NT2/D1 (cell line): ENCODE results near the gene RALGPS1.

ENCODE experiments used
- DNase-seq: peaks from one replicate; pipeline ENCODE4 v3.0.0-alpha.2; 2011; ENCODE audit warnings: low read depth, low spot score
- H3K27me3 ChIP-seq: 2 replicates; pipeline ENCODE4 v1.6.0; 2011; ENCODE audit warnings: mild to moderate bottlenecking; ENCODE audit not compliant: insufficient read length, insufficient read depth
- H3K36me3 ChIP-seq: 2 replicates; pipeline ENCODE4 v1.6.1; 2011; ENCODE audit warnings: mild to moderate bottlenecking, low read length, mixed read lengths; ENCODE audit not compliant: insufficient read depth, insufficient read length
- H3K4me1 ChIP-seq: 2 replicates; pipeline ENCODE4 v1.5.1; 2011; ENCODE audit not compliant: insufficient read depth, insufficient read length
- H3K4me3 ChIP-seq: 2 replicates; pipeline ENCODE4 v1.5.1; 2011; ENCODE audit warnings: low read depth; ENCODE audit not compliant: insufficient read length
- H3K9ac ChIP-seq: 2 replicates; pipeline ENCODE4 v1.6.0; 2011; ENCODE audit warnings: low read depth; ENCODE audit not compliant: insufficient read length
- H3K9me3 ChIP-seq: 2 replicates; pipeline ENCODE4 v1.5.1; 2011; ENCODE audit warnings: mild to moderate bottlenecking, low read length; ENCODE audit not compliant: insufficient read depth
- SUZ12 ChIP-seq: IDR thresholded peaks from 2 replicates; pipeline ENCODE4 v1.6.1; 2011; ENCODE audit not compliant: insufficient read length, insufficient read depth; ENCODE audit errors: extremely low read depth
- YY1 ChIP-seq: IDR thresholded peaks from 2 replicates; pipeline ENCODE4 v1.6.1; 2011; ENCODE audit not compliant: insufficient read length, insufficient read depth
- ZNF274 ChIP-seq: IDR thresholded peaks from 2 replicates; pipeline ENCODE4 v1.6.1; 2011; ENCODE audit warnings: mild to moderate bottlenecking, low read depth, low read length

RALGPS1 gene

DNA sequence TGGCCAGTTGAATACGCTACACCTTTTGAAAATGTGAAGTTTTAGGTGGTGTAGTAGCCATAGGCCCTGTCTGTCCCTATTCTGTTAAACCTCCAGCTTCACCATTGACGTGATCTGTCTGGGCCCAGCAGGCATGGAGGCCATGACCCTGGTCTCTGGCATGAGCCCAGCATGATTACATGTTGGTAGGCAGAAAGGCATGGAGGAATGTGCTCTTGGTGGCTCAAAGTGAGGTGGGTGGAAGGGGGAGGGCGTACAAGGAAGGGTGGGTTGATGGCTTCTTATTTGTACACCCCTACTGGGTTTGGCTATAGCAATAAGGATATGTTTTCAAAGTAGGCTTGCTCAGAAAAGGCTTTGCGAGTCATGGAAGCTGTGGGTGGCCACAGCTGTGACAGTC lies 23.7 kb downstream of the RALGPS1 start:
- no peak for TF ChIP-seq SUZ12
- H3K4me3 ChIP-seq, result no peak overlapping the region
- DNase-seq, result no peak

DNA sequence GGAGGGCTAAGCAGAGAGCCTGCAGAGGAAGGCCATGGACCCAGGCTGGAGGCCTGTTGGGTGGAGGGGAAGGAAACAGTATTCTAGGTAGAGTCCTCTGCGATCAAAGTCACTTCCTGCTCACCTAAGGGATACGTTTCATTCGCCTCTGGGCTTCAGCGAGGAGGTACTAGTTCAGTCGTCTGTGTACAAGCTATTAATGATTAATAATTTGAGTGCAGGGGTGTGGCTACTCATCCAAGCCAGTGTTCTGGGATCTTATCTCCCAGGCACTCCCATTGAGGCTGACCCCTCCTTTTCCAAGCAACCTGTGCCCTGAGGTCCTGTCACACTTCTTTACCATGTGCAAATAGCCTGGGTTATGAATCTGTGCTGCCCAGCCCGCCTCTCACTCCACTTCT lies 25.2 kb downstream of the RALGPS1 start:
- H3K4me3 ChIP-seq, result no peak overlapping the region
- no peaks in the 10 kb centered on the region for H3K27me3 ChIP-seq
- no peak for DNase-seq
- no peaks in the 10 kb centered on the region for H3K9me3 ChIP-seq
- no peaks in the 10 kb centered on the region for H3K4me1 ChIP-seq
- H3K36me3 ChIP-seq, result no peaks in the 10 kb centered on the region
- no peak overlapping the region for H3K9ac ChIP-seq
- no peak for TF ChIP-seq SUZ12
- no peak for TF ChIP-seq YY1
- TF ChIP-seq ZNF274, result no peak

More for the DNA sequence above, 23.7 kb downstream of the RALGPS1 start:
- H3K9ac ChIP-seq, result no peak overlapping the region
- H3K4me1 ChIP-seq, result peaks cover 3% of the 10 kb centered on the region
- no peaks in the 10 kb centered on the region for H3K27me3 ChIP-seq
- H3K36me3 ChIP-seq, result no peaks in the 10 kb centered on the region
- H3K9me3 ChIP-seq, result no peaks in the 10 kb centered on the region

DNA sequence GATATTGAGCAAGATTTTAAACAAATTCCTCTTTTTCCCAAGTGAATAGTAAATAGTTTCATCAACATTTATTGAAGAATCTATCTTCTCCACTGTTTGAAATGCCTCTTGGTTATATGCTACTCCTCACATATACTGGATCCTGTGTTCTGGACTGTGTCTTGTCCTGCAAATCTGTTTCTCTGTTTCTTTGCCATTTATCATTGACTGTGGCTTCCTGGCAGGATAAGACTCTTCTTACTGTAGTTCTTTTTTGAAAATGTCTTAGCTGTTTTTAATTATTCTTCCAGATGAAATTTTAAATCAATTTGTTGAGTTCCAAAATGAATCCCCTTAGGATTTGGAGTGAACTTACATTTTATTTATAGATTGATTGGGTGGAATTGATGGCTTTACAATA lies 27.8 kb downstream of the RALGPS1 start:
- TF ChIP-seq SUZ12, result no peak
- TF ChIP-seq ZNF274, result no peak
- TF ChIP-seq YY1, result no peak
- Histone ChIP-seq H3K4me1 (no peaks in the 10 kb centered on the region), H3K36me3 (no peaks in the 10 kb centered on the region), H3K27me3 (no peaks in the 10 kb centered on the region), H3K4me3 (no peak overlapping the region), H3K9me3 (no peaks in the 10 kb centered on the region), H3K9ac (no peak overlapping the region)
- DNase-seq, result no peak

DNA sequence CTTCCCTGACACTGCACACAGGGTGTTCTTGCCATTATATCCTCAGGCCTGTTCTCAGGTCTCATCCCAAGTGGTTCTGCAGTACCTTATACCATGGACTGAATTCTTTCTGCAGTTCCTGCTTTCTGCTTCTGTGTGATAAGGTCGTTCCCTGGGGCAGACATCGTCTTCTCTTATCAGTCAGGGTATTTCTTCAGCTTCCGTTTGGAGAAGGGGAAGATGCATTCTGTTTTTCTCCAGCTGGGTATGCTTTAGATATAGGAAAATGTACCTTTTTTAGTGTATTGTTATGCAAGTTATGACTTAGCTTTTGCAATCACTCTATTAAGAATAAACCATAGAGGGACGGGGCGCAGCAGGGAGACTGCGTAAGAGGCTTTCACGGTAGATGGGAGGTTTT lies 31.1 kb downstream of the RALGPS1 start:
- Histone ChIP-seq H3K4me3 (no peak overlapping the region), H3K36me3 (no peaks in the 10 kb centered on the region), H3K9me3 (no peaks in the 10 kb centered on the region), H3K9ac (no peak overlapping the region), H3K27me3 (no peaks in the 10 kb centered on the region), H3K4me1 (no peaks in the 10 kb centered on the region)
- TF ChIP-seq YY1, result no peak
- no peak for DNase-seq

DNA sequence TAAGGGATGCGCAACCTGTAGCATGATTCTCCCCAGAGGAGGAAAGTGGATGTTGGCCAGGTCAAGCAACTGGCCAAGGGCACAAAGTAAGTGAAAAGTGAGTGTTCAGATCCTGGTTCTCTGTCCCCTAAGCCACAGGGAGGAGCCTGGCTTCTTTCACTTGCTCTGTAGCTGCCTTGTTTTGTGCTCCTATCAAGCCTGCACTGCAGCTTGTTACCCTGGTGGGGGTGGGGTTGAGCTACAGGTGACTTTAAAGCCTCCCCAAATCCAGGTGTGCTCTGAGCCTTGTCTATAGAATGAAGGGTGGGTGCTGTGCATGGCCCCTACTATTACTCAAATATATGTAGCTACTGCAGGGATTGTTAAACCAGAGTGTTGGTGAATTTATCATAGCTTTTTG lies 32.9 kb downstream of the RALGPS1 start:
- no peak overlapping the region for H3K9ac ChIP-seq
- H3K36me3 ChIP-seq, result no peaks in the 10 kb centered on the region
- peak; percentile 42 for DNase-seq
- H3K4me3 ChIP-seq, result no peak overlapping the region
- no peaks in the 10 kb centered on the region for H3K9me3 ChIP-seq
- TF ChIP-seq ZNF274 (no peak), SUZ12 (no peak), YY1 (no peak)
- H3K4me1 ChIP-seq, result no peaks in the 10 kb centered on the region
- no peaks in the 10 kb centered on the region for H3K27me3 ChIP-seq

DNA sequence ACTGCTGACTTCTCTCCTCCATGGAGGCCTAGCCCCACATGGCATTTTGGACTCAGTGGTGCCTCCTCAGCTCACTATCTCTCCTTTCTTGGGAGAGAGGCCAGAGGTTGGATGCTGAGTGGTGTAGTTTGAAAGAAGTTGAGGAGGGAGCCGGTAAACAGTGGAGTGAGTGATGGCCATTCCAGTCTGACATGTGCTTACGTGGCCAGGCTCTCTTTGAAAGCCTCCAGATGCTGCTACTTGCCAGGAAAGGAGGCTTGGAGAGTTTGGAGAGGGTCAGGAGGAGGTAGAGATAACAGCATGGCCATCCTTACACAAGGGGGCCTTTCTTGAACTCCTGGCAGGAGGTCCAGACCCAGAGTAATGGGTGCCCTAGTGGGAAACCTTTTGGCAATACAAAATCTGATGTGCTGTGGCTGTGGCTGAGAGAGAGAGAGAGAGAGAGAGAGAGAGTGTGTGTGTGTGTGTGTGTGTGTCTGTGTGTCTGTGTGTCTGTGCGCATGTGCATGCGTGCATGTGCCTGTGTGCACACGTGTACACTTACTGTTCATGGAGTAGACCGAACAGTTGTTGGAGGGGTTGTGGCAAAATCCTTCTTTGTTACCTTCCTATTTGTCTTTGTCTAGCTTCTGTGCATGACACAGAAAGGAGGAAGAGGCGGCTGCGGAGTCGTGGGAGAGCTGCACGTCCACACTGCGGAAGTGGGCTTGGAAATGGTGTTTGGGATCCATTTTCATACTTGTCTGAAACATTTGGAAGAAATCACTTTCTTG lies 37.8 kb downstream of the RALGPS1 start:
- TF ChIP-seq ZNF274 (no peak), SUZ12 (no peak), YY1 (no peak)
- Histone ChIP-seq H3K9ac (no peak overlapping the region), H3K4me3 (no peak overlapping the region)

DNA sequence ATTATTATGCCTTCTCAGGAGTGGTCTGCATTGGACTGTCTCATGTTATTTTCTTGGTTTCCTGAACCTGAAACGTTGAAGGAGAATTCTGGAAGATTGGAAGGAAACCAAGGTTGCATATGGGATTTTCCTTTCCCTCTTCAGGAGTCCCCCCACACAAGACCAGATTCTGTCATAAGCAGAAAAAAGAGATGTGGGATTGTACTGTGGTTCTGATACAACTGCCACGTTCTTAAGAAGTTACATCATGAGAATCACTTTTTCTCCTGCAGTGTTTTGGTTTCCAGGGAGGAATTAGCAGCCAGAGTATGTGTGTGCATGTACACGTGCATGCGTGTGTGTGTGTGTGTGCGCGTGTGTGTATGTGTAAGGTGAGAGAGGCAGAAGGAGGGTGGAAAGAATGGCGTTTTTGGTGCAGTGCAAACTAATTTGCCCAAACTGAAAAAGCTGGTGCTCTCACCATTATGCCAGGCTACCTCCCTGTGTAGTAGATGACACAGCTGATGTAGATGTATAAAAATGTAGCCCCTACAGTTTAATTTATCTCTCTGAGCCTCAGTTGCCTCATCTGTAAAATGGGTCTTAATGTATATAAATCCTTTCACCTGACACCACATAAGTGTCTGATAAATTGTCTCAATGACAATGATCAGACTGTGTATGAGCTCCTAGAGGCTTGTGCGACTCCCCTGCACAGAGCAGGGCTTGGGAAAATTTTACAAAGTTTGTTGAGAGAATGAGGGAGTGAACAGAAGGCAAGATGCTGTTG lies 38.6 kb downstream of the RALGPS1 start:
- DNase-seq, result no peak
- no peak for TF ChIP-seq ZNF274
- TF ChIP-seq SUZ12, result no peak
- no peak for TF ChIP-seq YY1
- Histone ChIP-seq H3K4me1 (no peaks in the 10 kb centered on the region), H3K36me3 (no peaks in the 10 kb centered on the region), H3K9ac (no peak overlapping the region), H3K9me3 (no peaks in the 10 kb centered on the region), H3K4me3 (no peak overlapping the region), H3K27me3 (no peaks in the 10 kb centered on the region)

More for the DNA sequence above, 37.8 kb downstream of the RALGPS1 start:
- H3K36me3 ChIP-seq, result no peaks in the 10 kb centered on the region
- no peak for DNase-seq
- H3K4me1 ChIP-seq, result no peaks in the 10 kb centered on the region
- H3K9me3 ChIP-seq, result no peaks in the 10 kb centered on the region
- H3K27me3 ChIP-seq, result no peaks in the 10 kb centered on the region

DNA sequence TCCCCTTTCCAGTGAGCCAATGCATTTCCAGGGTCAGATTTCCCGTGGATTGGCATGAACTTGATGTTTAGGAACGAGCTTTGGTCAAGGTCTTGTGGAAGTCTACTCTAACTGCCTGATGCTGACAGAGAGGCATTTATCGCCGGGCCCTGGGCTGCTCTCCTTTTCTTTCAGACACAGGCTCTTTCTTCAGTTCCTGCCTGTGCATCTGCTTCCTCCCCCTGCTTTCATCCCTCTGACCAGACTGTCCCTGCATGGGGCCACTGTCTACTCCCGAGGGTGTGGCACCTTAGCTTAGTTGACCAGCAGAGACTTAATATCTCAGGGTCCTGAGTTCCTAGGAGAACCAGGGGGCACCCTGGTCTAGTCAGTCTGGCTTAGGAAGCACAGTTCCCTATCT lies 41.2 kb downstream of the RALGPS1 start:
- DNase-seq, result no peak
- H3K27me3 ChIP-seq, result no peaks in the 10 kb centered on the region
- no peak overlapping the region for H3K4me3 ChIP-seq
- no peak overlapping the region for H3K9ac ChIP-seq
- TF ChIP-seq YY1, result no peak
- no peak for TF ChIP-seq ZNF274
- no peak for TF ChIP-seq SUZ12
- no peaks in the 10 kb centered on the region for H3K4me1 ChIP-seq
- no peaks in the 10 kb centered on the region for H3K9me3 ChIP-seq
- no peaks in the 10 kb centered on the region for H3K36me3 ChIP-seq
